GM21825 (cell line): ENCODE data around the gene CAMK2D.

Experiments used
- ATAC-seq: cut with Tn5 transposase; IDR thresholded peaks from one replicate; pipeline ENCODE4 v1.9.1; 2021; ENCODE audit warnings: mild to moderate bottlenecking, moderate library complexity; ENCODE audit not compliant: unreplicated experiment

Gene CAMK2D

DNA sequence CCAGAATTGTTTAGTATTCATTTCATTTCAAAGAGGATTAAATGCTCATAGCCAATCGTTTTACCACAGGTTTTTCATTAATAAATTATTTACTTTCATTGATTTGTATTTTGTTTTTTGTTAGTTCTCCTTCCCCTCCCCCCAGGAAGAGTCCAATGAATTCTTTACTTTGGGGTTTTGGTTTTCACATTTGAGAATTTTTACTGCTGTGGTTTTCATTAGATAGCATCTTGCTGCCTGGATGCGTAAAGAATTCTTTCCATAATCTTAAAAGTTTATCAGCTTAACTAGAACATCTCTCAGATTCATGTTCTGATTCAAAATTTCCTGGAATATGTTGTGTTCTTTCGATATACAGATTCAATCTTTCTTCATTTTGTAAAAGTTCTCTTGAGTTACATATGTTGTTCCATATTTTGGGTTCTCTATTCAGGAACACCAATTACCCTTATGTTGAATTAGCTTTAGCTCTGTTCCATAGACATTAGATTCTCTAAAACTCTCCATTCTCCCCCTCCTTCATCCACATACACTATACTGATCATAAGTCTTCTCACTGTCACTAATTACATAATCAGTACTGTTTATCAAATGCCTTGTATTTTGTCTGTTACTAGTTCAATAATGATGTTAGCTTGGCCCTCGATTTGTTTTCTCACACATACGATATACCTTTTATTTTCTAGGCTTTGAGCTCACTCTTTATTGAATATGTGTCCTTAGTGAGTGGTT is 184.4 kb downstream of the CAMK2D start:
- ATAC-seq, result no peak

DNA sequence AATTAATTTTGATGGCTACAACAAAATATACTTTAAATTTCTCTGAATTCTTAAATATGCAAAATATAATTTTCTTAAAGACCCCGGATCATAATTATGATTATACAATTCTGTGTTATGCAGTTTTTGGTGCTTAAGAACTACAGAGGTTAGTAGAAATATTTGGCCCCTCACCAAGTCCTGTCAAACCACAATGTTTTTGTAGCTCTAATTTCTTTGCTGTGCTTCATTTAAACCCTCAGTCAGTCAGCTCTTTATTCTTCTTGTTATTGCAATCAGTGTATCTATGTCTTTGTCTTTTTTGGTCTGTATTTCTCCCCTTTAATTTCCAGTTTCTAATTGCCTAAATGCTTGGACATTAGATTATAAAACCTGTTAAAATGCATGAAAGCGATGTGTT is 186.1 kb downstream of the CAMK2D start:
- no peak for ATAC-seq

DNA sequence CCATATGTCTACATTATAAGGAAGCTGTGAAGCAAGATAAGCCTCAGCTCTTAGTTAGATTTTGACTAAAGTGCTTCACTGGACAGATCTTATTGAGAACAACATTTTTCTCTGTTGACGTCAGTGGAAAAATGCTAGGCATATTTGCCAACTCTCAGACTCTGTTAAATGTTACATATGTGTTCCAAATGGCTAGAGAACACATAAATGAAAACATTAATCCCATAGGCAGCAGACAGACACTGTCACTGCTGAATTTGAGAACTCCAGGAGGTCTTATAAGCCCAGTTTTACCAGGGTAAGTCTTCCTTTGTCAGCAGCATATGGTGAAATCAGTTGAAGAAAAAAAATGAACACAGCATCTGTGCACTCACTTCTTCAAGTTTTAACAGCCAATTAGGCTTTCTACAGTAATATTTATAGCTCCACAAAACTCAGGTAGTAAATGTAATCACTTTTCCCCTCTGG is 186.9 kb downstream of the CAMK2D start:
- no peak for ATAC-seq

DNA sequence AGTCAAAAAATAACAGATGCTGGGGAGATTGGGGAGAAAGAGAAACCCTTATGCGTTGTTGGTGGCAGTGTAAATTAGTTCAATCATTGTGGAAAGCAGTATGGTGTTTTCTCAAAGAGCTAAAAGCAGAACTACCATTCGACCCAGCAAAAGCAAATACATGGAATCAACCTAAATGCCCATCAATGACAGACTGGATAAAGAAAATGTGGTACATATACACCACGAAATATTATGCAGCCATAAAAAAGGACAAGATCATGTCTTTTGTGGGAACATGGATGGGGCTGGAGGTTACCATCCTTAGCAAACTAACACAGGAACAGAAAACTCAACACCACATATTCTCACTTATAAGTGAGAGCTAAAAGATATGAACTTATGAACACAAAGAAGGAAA is 188.9 kb downstream of the CAMK2D start:
- ATAC-seq, result no peak

DNA sequence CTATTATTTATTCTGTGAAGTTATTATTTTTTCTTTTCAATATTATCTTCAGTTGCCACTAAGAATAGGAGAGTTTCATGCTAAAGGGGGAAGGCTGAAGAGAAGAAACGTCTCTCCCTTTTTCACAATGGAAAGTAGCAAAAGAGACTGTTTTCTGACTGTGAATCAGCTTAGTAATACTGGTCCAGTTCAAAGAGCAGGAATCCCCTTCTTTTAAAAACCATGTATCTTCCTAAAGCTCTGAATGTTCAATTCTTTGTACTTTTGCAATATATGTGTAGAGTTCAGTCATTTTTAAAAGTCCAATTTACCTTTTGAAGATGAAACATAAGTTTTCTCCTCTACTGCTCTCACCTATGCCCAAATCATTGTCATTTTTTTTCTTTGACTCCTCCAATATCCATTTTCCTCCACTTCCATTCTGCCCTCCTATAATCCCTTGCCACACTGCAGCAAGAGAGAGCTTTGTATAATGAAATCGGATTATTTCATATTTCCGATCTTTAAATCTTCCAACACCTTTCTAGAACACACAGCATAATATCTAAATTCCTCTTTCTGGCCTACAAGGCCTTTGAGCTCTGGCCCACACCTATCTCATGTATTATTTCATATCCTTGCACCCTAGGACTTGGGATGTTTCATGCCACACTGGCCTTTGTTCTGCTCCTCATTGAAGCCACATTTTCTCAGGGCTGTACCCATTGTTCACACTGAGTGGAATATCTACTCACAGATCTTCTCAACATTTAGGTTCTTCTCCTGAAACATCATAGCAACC is 195.3 kb downstream of the CAMK2D start:
- ATAC-seq, result no peak

DNA sequence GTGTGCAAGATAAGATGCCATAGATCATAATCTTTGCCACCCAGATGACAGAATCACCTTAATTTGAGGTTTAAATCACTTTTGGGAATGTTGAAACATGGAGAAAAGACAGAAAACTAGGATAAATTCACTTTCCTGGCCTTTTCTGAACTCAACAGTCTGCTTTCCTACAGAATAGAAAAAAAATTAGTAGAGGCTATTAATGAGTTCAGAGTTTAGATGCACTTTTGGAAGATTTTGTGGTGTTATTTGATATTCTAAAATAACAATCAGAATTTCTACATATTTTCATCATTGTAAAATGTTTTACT is 195.9 kb downstream of the CAMK2D start:
- ATAC-seq, result no peak

DNA sequence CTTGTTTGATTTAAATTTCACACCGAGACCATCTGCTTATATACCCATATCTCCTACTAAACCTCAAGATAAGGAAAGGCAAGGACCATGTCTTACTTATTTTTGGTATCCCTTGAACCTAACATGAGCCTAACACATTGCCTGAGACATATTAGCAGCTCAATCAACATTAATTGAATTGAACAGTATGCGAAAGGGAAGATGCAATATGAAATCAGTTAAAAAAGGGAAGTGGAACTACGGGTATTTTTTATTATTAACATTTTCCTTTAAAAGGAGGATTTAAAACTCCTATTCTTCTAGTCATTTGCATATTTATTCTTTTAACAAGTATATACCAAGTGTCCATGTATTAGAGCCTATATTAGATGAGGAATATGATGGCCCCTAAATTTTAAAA is 197.0 kb downstream of the CAMK2D start:
- ATAC-seq, result peak; percentile 30

DNA sequence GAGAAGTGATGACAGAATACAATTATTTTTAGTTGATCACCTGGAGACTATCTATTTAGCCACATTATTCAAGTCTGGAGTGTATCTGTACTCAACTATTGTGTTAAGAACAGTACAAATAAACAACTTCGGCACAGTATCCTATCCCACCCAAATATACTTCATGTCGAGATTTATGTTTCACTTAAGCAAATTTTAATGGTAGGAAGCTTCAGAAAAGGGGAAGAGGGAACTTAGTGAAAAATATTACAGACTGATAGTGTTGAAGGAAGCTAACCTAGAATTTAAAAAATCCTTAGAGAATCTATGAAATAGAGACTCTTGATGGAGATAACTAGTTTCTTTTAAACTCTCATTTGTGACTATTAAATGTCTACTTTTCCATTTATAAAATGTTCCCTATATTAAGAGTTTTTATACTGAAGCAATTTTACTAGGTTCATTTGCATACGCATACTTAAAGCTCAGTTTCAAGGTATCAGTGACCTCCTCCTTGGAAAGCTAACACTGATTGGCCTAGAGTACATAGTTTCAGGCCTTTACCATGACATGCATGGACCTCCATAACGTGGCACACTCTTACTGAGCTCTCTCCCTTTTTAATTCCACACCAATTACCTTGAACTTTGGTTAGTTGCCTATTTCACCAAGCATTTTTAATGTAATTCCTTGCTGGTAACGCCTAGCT is 197.7 kb downstream of the CAMK2D start:
- ATAC-seq, result no peak

DNA sequence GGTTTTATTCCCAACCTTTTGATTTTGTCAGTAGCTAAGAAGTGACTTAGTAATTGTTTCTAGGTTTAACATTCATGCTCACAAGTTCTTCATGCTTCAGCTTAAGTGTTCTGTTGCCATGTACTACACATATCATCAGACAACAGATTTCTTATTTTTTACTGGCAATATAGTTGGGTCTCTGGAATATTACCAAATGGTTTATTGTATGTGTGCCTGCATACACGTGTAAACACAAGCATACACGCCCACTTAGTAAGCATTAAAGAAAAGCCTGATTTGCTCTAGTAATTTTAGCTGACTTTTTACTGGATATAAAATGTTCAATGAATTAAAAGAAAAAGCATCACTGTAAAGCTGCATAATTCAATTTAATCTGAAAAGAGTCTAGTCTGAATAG is 199.8 kb downstream of the CAMK2D start:
- no peak for ATAC-seq

DNA sequence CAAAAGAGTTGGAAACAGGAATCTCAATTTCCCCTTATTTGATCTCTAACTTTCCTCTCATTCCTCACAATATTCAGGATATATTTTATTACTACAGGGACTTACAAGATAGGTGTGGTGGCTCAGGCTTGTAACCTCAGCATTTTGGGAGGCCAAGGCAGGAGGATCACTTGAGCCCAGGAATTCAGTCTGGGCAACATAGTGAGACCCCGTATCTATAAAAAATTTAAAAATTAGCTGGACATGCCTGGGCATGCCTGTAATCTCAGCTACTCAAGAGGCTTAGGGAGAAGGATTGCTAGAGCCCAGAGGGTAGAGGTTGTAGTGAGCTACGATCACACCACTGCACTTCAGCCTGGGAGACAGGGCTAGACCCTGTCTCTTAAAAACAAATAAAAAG is 200.4 kb downstream of the CAMK2D start:
- ATAC-seq, result no peak

DNA sequence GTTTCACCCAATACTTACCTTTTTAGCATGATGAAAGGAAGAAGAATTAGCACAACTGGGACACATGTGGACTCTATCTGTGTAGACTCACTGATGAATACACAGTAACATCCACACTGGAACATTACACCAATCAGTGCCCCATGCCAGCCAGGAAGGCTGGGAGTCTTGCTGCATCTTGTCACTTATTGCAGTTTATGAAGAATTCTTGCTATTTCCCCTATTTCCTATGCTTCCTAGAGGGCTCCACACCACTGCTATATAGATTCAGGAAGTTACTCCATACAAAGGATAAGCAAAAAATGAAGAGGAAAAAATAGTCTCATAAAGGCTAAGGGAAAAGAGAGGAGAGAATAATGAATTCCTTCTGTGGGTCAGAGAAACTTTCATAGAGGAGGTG is 201.0 kb downstream of the CAMK2D start:
- ATAC-seq, result no peak

DNA sequence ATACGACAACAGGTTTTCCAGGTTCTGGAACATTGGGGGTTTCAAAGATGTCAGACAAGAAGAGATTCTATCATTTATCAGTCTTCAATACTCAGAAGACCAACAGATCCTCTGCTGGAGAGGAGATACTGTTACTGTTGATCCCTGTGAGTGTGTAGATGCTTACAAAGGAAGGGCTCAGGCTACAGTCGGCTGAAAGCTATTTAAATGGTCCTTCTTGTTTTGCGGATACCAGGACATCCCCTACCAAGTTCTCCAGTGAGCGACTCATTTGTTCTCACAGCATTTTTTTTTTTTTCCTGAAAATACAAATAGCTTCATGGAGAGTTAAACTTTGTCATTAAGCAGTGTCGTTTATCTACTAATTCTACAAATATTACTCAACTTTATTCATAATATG is 201.6 kb downstream of the CAMK2D start:
- ATAC-seq, result no peak

DNA sequence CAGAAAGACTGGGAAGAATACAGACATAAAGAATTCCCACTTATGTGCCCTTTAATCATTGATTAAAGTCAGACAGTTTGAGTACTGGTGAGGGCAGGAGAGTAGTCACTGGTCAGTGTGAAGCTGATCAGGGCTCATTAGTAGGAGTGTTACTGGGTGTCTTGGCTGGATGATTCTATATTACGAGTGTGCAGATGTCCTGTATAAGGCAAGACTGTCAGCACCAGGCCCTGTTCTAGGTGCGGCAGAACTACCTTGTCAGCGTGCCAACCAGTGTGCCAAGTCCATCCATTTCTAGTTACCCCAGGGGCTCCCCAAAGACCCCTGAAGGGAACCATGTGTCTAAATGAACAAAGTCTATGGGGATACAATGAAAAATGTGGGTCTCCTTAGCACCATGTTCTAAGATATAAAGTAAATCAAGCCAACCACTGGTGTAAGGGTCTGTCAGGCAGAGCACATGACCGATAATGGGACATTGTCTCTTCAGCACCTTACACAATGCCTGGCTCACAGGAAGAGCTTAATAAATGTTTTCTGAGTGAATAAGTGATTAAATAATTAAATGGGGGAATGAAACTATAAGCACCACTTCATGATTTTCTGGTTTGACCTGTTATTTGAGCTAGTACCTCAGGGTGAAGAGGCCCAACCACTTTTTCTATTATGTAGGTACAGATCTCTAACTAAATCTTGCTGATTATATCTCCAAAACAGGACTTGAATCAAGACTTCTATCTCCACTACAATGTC is 205.0 kb downstream of the CAMK2D start:
- no peak for ATAC-seq

DNA sequence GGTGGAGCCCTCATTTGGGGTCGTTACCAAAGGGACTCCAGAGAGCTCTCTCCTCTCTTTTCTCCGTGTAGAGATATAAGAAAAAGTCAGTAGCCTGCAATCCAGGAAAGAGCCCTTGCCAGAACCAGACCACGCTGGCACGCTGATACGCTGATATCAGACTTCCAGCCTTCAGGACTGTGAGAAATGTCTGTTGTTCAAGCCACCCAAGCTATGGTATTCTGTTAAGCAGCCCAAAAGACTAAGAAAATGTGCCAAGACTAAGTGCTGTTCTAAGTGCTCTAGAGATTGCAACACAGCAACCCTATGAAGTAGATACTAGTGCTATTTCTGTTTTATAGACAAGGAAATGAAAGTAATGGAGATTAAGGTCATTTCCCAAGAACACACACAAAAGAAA is 205.7 kb downstream of the CAMK2D start:
- ATAC-seq, result no peak

DNA sequence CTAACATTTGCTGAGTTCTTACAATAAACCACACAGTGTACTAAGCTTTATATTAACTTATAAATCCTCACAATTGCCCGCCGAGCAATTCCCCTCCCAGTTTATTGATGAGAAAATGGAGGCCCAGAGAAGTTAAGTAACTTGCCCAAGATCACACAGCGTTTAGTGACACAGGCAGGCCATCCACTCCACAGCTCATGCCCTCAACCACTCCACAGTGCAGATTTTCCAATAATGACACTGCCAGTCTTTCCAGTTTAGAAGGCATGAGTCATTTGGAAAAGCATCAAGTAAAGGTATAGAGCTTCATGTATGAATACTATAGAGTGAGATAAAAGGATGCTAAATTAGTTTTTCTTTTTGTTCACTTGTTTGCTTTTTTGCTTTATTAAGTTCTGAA is 208.5 kb downstream of the CAMK2D start:
- ATAC-seq, result no peak

DNA sequence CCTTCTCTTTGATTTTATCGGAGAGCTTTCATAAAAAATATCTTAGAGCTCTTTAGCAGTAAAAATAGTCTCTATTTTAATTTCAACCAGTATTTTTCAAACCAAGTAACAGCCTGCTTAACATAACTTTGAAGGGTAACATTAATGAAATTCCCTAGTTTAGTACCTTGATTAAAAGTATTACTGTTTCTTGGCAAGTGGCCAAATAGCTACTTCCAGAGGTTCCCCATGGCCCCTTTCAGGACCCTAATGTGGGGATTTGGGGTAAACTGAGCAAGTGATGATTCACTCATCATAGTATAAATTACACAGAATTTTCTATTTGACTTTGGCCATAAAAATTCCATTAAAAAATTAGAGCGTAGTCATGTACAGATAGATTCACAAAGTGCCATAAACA is 211.0 kb downstream of the CAMK2D start:
- no peak for ATAC-seq

DNA sequence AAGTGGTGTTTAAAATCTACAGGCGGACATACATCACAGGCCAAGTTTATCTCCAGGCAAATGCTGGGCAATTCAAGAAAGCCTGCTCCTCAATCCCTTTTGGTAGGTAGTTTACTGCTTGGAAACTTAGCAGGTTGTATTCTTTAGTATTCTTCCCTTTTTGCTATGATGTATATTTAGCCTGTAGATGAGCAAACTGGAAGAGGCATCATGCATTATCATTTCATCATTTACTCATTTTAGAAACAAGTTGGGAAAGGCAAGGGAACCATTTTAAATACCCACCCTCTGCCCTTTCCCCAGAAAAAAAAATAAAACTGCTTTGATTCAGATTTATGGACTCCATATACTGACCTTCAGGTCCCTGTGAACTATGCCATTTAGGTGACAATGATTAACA is 213.2 kb downstream of the CAMK2D start:
- no peak for ATAC-seq

DNA sequence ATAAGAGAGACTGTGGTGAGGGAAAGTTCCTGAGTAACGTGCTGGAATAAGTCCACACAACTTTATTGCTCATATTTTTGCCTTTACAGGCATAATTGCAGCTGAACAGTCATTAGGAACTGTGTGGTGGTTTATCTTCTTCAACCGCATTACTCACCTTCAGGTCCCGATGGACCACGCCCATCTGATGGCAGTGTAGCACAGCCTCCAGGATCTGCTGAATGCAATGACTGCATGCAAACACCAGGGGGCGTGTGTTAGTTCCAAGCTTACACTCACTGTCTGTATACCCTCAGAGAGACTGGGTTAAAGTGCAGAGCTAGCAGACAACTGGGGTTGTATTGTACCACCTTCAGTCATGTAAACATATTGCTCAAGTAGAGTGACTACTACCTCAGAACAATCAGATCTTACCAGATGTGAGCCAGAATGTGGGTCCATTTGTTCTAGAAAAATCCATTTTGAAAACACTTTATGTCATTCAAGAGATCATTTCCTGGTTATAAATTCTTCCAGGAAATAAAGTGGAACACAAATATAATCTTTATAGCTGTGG is 214.0 kb downstream of the CAMK2D start:
- peak; percentile 99 for ATAC-seq

DNA sequence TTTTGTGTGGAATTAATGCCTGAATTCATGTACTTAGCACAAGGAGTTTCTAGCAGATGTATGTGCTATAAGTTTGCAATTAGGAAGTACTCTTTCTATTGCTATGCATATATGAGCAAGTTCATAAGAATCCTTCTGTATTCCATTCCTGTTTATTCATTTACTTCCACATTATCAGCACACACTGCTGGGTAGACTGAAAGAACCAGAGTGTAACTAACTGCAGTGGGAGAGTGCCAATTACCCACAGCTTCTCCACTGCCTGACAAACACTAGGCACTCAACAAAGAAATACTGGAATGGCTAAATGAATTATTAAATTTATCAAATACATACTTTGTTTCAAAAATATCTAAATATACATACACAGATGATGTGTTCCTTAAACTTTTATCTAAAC is 219.6 kb downstream of the CAMK2D start:
- no peak for ATAC-seq

DNA sequence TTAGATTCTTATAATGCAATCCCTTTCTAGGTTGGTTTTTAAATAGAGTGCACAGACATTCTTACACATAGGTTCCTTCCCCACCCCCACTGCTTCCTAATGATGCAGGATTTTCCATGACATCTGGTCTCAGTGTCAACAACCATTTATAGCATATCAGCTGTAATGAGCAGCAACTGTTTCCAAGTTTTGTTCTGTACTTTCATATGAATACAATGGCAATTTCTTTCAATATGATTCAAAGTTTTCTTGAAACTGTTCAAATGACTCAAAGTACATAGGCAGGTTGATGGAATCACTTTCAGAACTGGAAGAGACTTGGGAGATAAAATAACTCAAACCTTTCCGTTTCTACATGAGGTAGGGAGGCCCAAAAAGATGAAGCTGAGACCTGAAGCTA is 220.7 kb downstream of the CAMK2D start:
- no peak for ATAC-seq

DNA sequence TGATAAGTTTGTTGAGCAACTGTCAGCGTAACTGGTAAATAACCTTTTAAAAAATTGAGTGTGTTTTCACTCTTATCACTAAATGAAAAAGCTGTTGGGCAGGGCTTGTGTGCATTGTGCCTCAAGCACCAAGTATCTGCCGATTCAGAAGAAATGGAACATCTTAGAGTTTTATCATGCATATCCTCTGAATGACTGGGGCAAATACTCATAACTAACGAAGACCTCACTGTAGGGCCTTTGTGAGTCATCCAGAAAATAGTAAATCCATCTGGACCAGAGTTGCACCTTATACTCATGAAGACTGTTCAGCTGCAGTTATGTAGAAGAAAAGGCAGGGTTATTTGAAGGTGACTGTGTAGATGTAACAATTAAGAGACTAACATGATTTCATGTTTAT is 222.1 kb downstream of the CAMK2D start:
- no peak for ATAC-seq
